Skeletal muscle satellite cell (primary cell): ENCODE data around the gene MKLN1.
"Not testable (repeated sequence)": the region's sequence is repeated elsewhere in the genome, so short reads cannot be mapped to it uniquely, and the experiment has no call there.

ENCODE experiments used
- H3K27me3 ChIP-seq: 2 replicates; pipeline ENCODE4 v1.7.0; 2013; ENCODE audit warnings: low read length; ENCODE audit not compliant: control insufficient read depth, insufficient read depth
- H3K36me3 ChIP-seq: 2 replicates; pipeline ENCODE4 v1.7.0; 2013; ENCODE audit warnings: mild to moderate bottlenecking, control low read depth, low read length; ENCODE audit not compliant: insufficient read depth
- H3K4me1 ChIP-seq: 2 replicates; pipeline ENCODE4 v1.7.0; 2013; ENCODE audit warnings: low read length; ENCODE audit not compliant: control insufficient read depth, insufficient read depth
- H3K4me2 ChIP-seq: 2 replicates; pipeline ENCODE4 v1.7.0; 2013; ENCODE audit warnings: mild to moderate bottlenecking, low read length
- H3K4me3 ChIP-seq: 2 replicates; pipeline ENCODE4 v1.7.0; 2013; ENCODE audit warnings: low read length
- H3K9ac ChIP-seq: 2 replicates; pipeline ENCODE4 v1.7.0; 2013; ENCODE audit warnings: mild to moderate bottlenecking, low read depth, low read length, moderate library complexity
- H3K9me3 ChIP-seq: replicated peaks from 2 replicates; pipeline ENCODE4 v1.7.0; 2013; ENCODE audit warnings: mild to moderate bottlenecking, control low read depth, low read length

Gene MKLN1

GRCh38 chr7:131505037-131505620, 177.5 kb downstream of the MKLN1 start:
- H3K4me2 ChIP-seq, H3K9ac ChIP-seq, H3K4me3 ChIP-seq, H3K36me3 ChIP-seq, H3K27me3 ChIP-seq, H3K9me3 ChIP-seq: not testable (repeated sequence)
- peaks cover 21% of the 10 kb centered on the region for H3K4me1 ChIP-seq

- no peaks in the 10 kb centered on the region for H3K36me3 ChIP-seq
Measured at GRCh38 chr7:131505636-131506557, 178.2 kb downstream of the MKLN1 start.

GRCh38 chr7:131506597-131506996, 178.9 kb downstream of the MKLN1 start:
- H3K36me3 ChIP-seq = no peaks in the 10 kb centered on the region
- no peaks in the 10 kb centered on the region for H3K9me3 ChIP-seq
- no peak overlapping the region for H3K9ac ChIP-seq
- no peak overlapping the region for H3K4me3 ChIP-seq
- no peak overlapping the region for H3K4me2 ChIP-seq
- H3K27me3 ChIP-seq = no peaks in the 10 kb centered on the region
- H3K4me1 ChIP-seq = peaks cover 16% of the 10 kb centered on the region

More at GRCh38 chr7:131505636-131506557, 178.2 kb downstream of the MKLN1 start:
- no peak overlapping the region for H3K4me3 ChIP-seq
- H3K9me3 ChIP-seq = no peaks in the 10 kb centered on the region
- peaks cover 21% of the 10 kb centered on the region for H3K4me1 ChIP-seq
- H3K27me3 ChIP-seq = no peaks in the 10 kb centered on the region
- H3K9ac ChIP-seq = no peak overlapping the region
- H3K4me2 ChIP-seq = no peak overlapping the region

- Histone ChIP-seq H3K36me3 (no peaks in the 10 kb centered on the region), H3K4me1 (peaks cover 12% of the 10 kb centered on the region), H3K27me3 (no peaks in the 10 kb centered on the region), H3K9me3 (no peaks in the 10 kb centered on the region), H3K4me2 (peak overlapping the region; percentile 45), H3K4me3 (no peak overlapping the region), H3K9ac (no peak overlapping the region)
Measured at GRCh38 chr7:131507592-131508331, 180.1 kb downstream of the MKLN1 start.

GRCh38 chr7:131508754-131509486, 181.2 kb downstream of the MKLN1 start:
- Histone ChIP-seq H3K4me1 (peaks cover 8% of the 10 kb centered on the region), H3K4me3 (no peak overlapping the region), H3K9me3 (no peaks in the 10 kb centered on the region), H3K36me3 (no peaks in the 10 kb centered on the region), H3K4me2 (no peak overlapping the region), H3K27me3 (no peaks in the 10 kb centered on the region), H3K9ac (no peak overlapping the region)

GRCh38 chr7:131509781-131510180, 182.1 kb downstream of the MKLN1 start:
- H3K4me3 ChIP-seq = no peak overlapping the region
- H3K27me3 ChIP-seq = no peaks in the 10 kb centered on the region
- no peaks in the 10 kb centered on the region for H3K36me3 ChIP-seq
- no peaks in the 10 kb centered on the region for H3K9me3 ChIP-seq
- H3K4me2 ChIP-seq = no peak overlapping the region
- H3K4me1 ChIP-seq = peaks cover 8% of the 10 kb centered on the region
- H3K9ac ChIP-seq = no peak overlapping the region

- Histone ChIP-seq H3K9me3 (no peaks in the 10 kb centered on the region), H3K4me3 (no peak overlapping the region), H3K27me3 (no peaks in the 10 kb centered on the region), H3K36me3 (no peaks in the 10 kb centered on the region), H3K4me2 (no peak overlapping the region), H3K9ac (no peak overlapping the region), H3K4me1 (peaks cover 8% of the 10 kb centered on the region)
Measured at GRCh38 chr7:131511071-131511470, 183.4 kb downstream of the MKLN1 start.

GRCh38 chr7:131511774-131512535, 184.3 kb downstream of the MKLN1 start:
- Histone ChIP-seq H3K9ac (no peak overlapping the region), H3K27me3 (no peaks in the 10 kb centered on the region), H3K4me3 (no peak overlapping the region), H3K4me2 (no peak overlapping the region), H3K36me3 (no peaks in the 10 kb centered on the region), H3K9me3 (no peaks in the 10 kb centered on the region), H3K4me1 (peaks cover 8% of the 10 kb centered on the region)

- Histone ChIP-seq H3K36me3 (no peaks in the 10 kb centered on the region), H3K4me1 (peaks cover 5% of the 10 kb centered on the region), H3K27me3 (no peaks in the 10 kb centered on the region), H3K9me3 (no peaks in the 10 kb centered on the region), H3K9ac (no peak overlapping the region), H3K4me2 (peak overlapping the region; percentile 66), H3K4me3 (peak overlapping the region; percentile 38)
Measured at GRCh38 chr7:131513245-131514061, 185.8 kb downstream of the MKLN1 start.

GRCh38 chr7:131515471-131515870, 187.8 kb downstream of the MKLN1 start:
- H3K9me3 ChIP-seq, H3K9ac ChIP-seq, H3K4me1 ChIP-seq, H3K27me3 ChIP-seq, H3K4me3 ChIP-seq, H3K4me2 ChIP-seq, H3K36me3 ChIP-seq: not testable (repeated sequence)
